Measurements from ENCODE around the gene ACP5.
"Not testable (repeated sequence)": the region's sequence is repeated elsewhere in the genome, so short reads cannot be mapped to it uniquely, and the experiment has no call there.

GRCh38 chr19:11599704-11600103, 22.3 kb upstream of the ACP5 start:
- not testable (repeated sequence) for TF ChIP-seq CTCF (optimal IDR thresholded peaks at IDR 0.05 in 1 of 3, IDR thresholded peaks at IDR 0.05 in 1 of 3, conservative IDR thresholded peaks at IDR 0.05 in 1 of 3; ENCODE audit: extremely low read depth in 1 of 3, insufficient read depth in 2 of 3, low read length in 3 of 3); EZH2 (IDR thresholded peaks at IDR 0.05; ENCODE audit: low read length)

Data from keratinocyte (primary cell).